Psoas muscle (tissue), 8 donors: ENCODE results near the gene ST6GALNAC3. TPM values are rescaled to one million over a fixed set of nuclear protein-coding genes. Genes with fewer than 3 reads are reported as not detected.

Source experiments
- ATAC-seq, 4 donors: fragments of 200-7000 bp; cut with Tn5 transposase; one replicate each; pipeline ENCODE4 v1.9.1; 2020; ENCODE audit warnings: moderate library complexity in 3 of 4, mild to moderate bottlenecking in 2 of 4
- DNase-seq, 2 donors: peaks; one replicate each; pipeline ENCODE4 v3.0.0-alpha.2; 2020
- H3K27ac ChIP-seq: fragments of 200-600 bp; one replicate; pipeline ENCODE4 v1.8.0; 2022
- H3K27me3 ChIP-seq, 3 donors: fragments of 200-600 bp in 1 of 3; one replicate each; pipeline versions ENCODE4 v1.6.1 to v1.8.0; 2013 to 2022; ENCODE audit warnings: low read length in 2 of 3, mild to moderate bottlenecking in 2 of 3, moderate library complexity in 1 of 3; ENCODE audit not compliant: insufficient read depth in 3 of 3
- H3K36me3 ChIP-seq, 2 donors: fragments of 200-600 bp in 1 of 2; one replicate each; pipeline versions ENCODE4 v1.6.1 to v1.8.0; 2013 to 2022; ENCODE audit warnings: low read depth in 1 of 2, mild to moderate bottlenecking in 1 of 2, moderate library complexity in 1 of 2; ENCODE audit not compliant: insufficient read depth in 1 of 2
- H3K4me1 ChIP-seq: fragments of 200-600 bp; one replicate; pipeline ENCODE4 v1.8.0; 2022
- H3K4me3 ChIP-seq: fragments of 200-600 bp; one replicate; pipeline ENCODE4 v1.8.0; 2022; ENCODE audit warnings: mild to moderate bottlenecking
- H3K9me3 ChIP-seq: fragments of 200-600 bp; one replicate; pipeline ENCODE4 v1.8.0; 2022
- WGBS, 3 donors: extraction: QIAGEN DNeasy Blood & Tissue Kit; methylation state at CpG; one replicate each; pipeline versions ENCODE4 v1.1.6 to v1.1.7; 2013; 5-methylcytosine and 5-hydroxymethylcytosine counted together
- intact Hi-C, 2 donors: fragments of 100-400 bp; cut with DNase I; formaldehyde crosslinking; loops; one replicate each; pipeline versions ENCODE4 v1.11.0 to v1.14.2; 2022
- polyA plus RNA-seq, 3 donors: library from polyadenylated mRNA; stranded (reverse); fragments of 200-250 nt; gene quantifications; one replicate each; pipeline ENCODE4 v1.2.3, GENCODE V29; 2013
- total RNA-seq, 4 donors: library from RNA; stranded (reverse); fragmentation: NEBNext Ultra II Directional in 2 of 4; extraction: Animal tissue kit (Norgen Biotek cat#: 25700) in 2 of 4; gene quantifications; one replicate each; pipeline versions ENCODE4 v1.2.1 to v1.2.4, GENCODE V29; 2021 to 2023
- TF ChIP-seq, protein P1 (sequence below): fragments of 200-600 bp; IDR thresholded peaks from one replicate; pipeline ENCODE4 v1.8.0; 2022; ENCODE audit warnings: antibody characterized with exemption
- donor health status: healthy with polysubstance abuse.
- donor health status: DM: no; HTN: no; CAD: no; lungs with moderate emphysema.
- donor health status: Bipolar disorder and iron deficiency.
- donor health status: healthy.
- donor health status: DM: yes; HTN: yes; CAD: no.
- donor health status: DM: no; HTN: no; CAD: no.
- donor health status: DM: no; HTN: no; CAD: no.
- donor health status: DM: yes; HTN: yes; CAD: no.

The ST6GALNAC3 gene
- total and polyA plus RNA-seq, 7 donors = 1.3 to 5.4 (median 2.3) TPM

DNA sequence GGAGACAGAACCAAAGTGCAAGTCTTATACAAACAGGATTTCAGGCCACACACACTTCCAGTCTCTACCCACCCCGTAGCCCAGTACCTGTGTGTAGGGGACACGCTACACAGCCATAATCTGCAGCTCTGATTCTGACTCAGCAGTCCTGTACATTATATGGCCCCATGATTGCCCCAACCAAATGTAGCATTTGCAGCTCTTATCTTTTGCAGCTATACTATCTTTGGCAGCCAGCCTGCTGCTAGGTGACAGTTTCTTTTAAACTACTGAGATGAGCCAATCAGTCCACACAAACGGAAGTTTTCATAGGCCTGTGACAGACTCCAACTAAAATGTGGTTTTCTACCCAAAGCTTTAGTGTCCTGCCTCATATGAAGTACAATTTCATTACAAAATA, 533.2 kb downstream of the ST6GALNAC3 start:
- intact Hi-C loops = no loop called here
- H3K4me3 ChIP-seq = no peak overlapping the region
- DNase-seq (no peak), ATAC-seq (no peak)
- TF ChIP-seq, protein P1, sequence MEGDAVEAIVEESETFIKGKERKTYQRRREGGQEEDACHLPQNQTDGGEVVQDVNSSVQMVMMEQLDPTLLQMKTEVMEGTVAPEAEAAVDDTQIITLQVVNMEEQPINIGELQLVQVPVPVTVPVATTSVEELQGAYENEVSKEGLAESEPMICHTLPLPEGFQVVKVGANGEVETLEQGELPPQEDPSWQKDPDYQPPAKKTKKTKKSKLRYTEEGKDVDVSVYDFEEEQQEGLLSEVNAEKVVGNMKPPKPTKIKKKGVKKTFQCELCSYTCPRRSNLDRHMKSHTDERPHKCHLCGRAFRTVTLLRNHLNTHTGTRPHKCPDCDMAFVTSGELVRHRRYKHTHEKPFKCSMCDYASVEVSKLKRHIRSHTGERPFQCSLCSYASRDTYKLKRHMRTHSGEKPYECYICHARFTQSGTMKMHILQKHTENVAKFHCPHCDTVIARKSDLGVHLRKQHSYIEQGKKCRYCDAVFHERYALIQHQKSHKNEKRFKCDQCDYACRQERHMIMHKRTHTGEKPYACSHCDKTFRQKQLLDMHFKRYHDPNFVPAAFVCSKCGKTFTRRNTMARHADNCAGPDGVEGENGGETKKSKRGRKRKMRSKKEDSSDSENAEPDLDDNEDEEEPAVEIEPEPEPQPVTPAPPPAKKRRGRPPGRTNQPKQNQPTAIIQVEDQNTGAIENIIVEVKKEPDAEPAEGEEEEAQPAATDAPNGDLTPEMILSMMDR = no peak
- no peaks in the 10 kb centered on the region for H3K9me3 ChIP-seq
- H3K36me3 ChIP-seq = no peaks in the 10 kb centered on the region
- no peak overlapping the region for H3K27ac ChIP-seq
- H3K4me1 ChIP-seq = no peaks in the 10 kb centered on the region
- no peaks in the 10 kb centered on the region for H3K27me3 ChIP-seq
- WGBS, 3 donors = 87 to 97% (median 89%) methylated on average over 3 of the region's 3 CpGs

GRCh38 chr1:76611770-76612445, 537.4 kb downstream of the ST6GALNAC3 start:
- Histone ChIP-seq H3K9me3 (no peaks in the 10 kb centered on the region), H3K27ac (no peak overlapping the region), H3K4me1 (no peaks in the 10 kb centered on the region), H3K4me3 (no peak overlapping the region), H3K36me3 (no peaks in the 10 kb centered on the region), H3K27me3 (no peaks in the 10 kb centered on the region)
- intact Hi-C loops = no loop called here
- TF ChIP-seq, protein P1 = no peak
- no peak for ATAC-seq
- WGBS, 3 donors = 89 to 91% (median 90%) methylated on average over 5 of the region's 5 CpGs
- no peak for DNase-seq

GRCh38 chr1:76613886-76614285, 539.3 kb downstream of the ST6GALNAC3 start:
- TF ChIP-seq, protein P1 = no peak
- 23 to 33% (median 27%) methylated on average over 2 of the region's 2 CpGs for WGBS, 3 donors
- no peaks in the 10 kb centered on the region for H3K36me3 ChIP-seq
- H3K27me3 ChIP-seq = no peaks in the 10 kb centered on the region
- H3K4me3 ChIP-seq = no peak overlapping the region
- intact Hi-C loops = no loop called here
- no peak for ATAC-seq
- no peak overlapping the region for H3K27ac ChIP-seq
- no peaks in the 10 kb centered on the region for H3K9me3 ChIP-seq
- DNase-seq = no peak
- H3K4me1 ChIP-seq = no peaks in the 10 kb centered on the region

- intact Hi-C loops = no loop called here
- Histone ChIP-seq H3K4me3 (no peak overlapping the region), H3K4me1 (no peaks in the 10 kb centered on the region), H3K9me3 (no peaks in the 10 kb centered on the region), H3K27ac (no peak overlapping the region), H3K36me3 (no peaks in the 10 kb centered on the region), H3K27me3 (no peaks in the 10 kb centered on the region)
- DNase-seq (no peak), ATAC-seq (no peak)
- TF ChIP-seq, protein P1 = no peak
- 37 to 49% (median 37%) methylated on average over 3 of the region's 3 CpGs for WGBS, 3 donors
Measured at GRCh38 chr1:76615253-76616035, 540.9 kb downstream of the ST6GALNAC3 start.
